C1 segment of cervical spinal cord (tissue), 14 donors: ENCODE data around the gene SEMA4D.

Experiments used
- DNase-seq, 14 donors: peaks; one replicate each; lab custom pipeline; 2025; lab: John Stamatoyannopoulos, UW

Gene SEMA4D

GRCh38 chr9:89417832-89418473, 80.0 kb downstream of the SEMA4D start:
- no peak for DNase-seq

GRCh38 chr9:89414670-89415324, 83.1 kb downstream of the SEMA4D start:
- DNase-seq = no peak

GRCh38 chr9:89413963-89414638, 83.8 kb downstream of the SEMA4D start:
- DNase-seq = no peak

GRCh38 chr9:89412951-89413350, 85.0 kb downstream of the SEMA4D start:
- no peak for DNase-seq

- DNase-seq = no peak
Observed at GRCh38 chr9:89412541-89412940, 85.4 kb downstream of the SEMA4D start.

GRCh38 chr9:89411759-89412158, 86.2 kb downstream of the SEMA4D start:
- no peak for DNase-seq

GRCh38 chr9:89410641-89411350, 87.1 kb downstream of the SEMA4D start:
- no peak for DNase-seq

- DNase-seq = no peak
Observed at GRCh38 chr9:89410022-89410421, 87.9 kb downstream of the SEMA4D start.

- DNase-seq = no peak
Observed at GRCh38 chr9:89409466-89409865, 88.4 kb downstream of the SEMA4D start.

- DNase-seq = peak in 4 of 14 donors; percentile 19 to 48 (median 38)
Observed at GRCh38 chr9:89408628-89409101, 89.2 kb downstream of the SEMA4D start.

GRCh38 chr9:89407070-89407469, 90.8 kb downstream of the SEMA4D start:
- DNase-seq = no peak

- peak in 5 of 14 donors; percentile 30 to 74 (median 62) for DNase-seq
Observed at GRCh38 chr9:89405826-89406225, 92.1 kb downstream of the SEMA4D start.

GRCh38 chr9:89404074-89404473, 93.8 kb downstream of the SEMA4D start:
- DNase-seq = no peak

GRCh38 chr9:89402695-89403427, 95.1 kb downstream of the SEMA4D start:
- DNase-seq = no peak

GRCh38 chr9:89400403-89401116, 97.4 kb downstream of the SEMA4D start:
- no peak for DNase-seq

- no peak for DNase-seq
Observed at GRCh38 chr9:89398621-89399020, 99.3 kb downstream of the SEMA4D start.

- DNase-seq = no peak
Observed at GRCh38 chr9:89397471-89397870, 100.4 kb downstream of the SEMA4D start.

GRCh38 chr9:89395931-89396710, 101.8 kb downstream of the SEMA4D start:
- no peak for DNase-seq

- DNase-seq = no peak
Observed at GRCh38 chr9:89394412-89394811, 103.5 kb downstream of the SEMA4D start.

- no peak for DNase-seq
Observed at GRCh38 chr9:89391585-89391984, 106.3 kb downstream of the SEMA4D start.
